IPS-18c (cell line): ENCODE measurements around the gene PNPLA5.
A peak's percentile ranks its signal among the peaks of the same experiment; 100 is the strongest.

Experiments
- H3K4me3 ChIP-seq: 2 replicates; pipeline ENCODE4 v1.7.0; 2013; ENCODE audit warnings: low read depth, mild to moderate bottlenecking, low read length, moderate library complexity; ENCODE audit not compliant: insufficient read depth
- H3K9me3 ChIP-seq: one replicate; pipeline ENCODE4 v1.6.1; 2013; ENCODE audit warnings: mild to moderate bottlenecking, low read length, moderate library complexity; ENCODE audit not compliant: control insufficient read depth, insufficient read depth

Gene PNPLA5, protein sequence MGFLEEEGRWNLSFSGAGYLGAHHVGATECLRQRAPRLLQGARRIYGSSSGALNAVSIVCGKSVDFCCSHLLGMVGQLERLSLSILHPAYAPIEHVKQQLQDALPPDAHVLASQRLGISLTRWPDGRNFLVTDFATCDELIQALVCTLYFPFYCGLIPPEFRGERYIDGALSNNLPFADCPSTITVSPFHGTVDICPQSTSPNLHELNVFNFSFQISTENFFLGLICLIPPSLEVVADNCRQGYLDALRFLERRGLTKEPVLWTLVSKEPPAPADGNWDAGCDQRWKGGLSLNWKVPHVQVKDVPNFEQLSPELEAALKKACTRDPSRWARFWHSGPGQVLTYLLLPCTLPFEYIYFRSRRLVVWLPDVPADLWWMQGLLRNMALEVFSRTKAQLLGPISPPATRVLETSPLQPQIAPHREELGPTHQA

DNA sequence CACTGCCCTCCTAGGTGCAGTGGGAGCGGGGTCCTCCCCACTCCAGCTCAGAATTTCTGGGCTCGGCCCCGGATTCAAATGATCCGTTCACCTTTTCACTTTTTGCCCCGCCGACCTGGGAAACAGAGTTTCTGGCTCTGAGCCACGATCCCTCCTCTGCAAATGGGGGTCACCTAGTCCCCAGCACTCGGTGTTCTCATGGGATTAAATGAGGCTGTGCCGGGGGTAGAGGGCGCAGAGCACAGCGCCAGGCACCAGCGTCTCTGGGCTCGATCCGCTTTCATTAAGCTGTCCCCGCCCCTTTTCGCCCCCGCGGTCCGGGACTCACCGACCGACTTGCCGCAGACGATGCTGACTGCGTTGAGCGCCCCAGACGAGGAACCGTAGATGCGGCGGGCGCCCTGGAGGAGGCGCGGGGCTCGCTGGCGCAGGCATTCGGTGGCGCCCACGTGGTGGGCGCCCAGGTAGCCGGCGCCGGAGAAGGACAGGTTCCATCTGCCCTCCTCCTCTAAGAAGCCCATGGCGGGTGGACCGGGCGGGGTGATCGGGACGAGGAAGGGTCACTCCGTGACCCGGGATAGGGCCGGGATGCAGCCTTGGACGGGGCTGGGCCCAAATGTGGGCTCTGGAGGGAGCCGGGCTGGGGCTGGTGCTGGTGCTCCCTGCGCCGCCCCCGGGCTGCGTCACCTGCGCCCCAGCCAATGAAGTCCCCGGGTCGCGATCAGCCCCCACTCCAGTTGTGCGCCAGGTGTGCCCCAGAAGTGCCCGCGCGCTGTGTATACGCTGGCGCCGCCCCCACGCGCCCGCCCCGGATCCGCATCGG, at the start of gene PNPLA5:
Gene PNPLA5 (minus strand): TSS at position 654 of the 823 bp plus-strand sequence. CDS start 133 bp downstream, at position 521.
- peak within 1 kb of the TSS; percentile 74 for H3K4me3 ChIP-seq
- H3K9me3 ChIP-seq: no peaks in the 10 kb centered on the region

DNA sequence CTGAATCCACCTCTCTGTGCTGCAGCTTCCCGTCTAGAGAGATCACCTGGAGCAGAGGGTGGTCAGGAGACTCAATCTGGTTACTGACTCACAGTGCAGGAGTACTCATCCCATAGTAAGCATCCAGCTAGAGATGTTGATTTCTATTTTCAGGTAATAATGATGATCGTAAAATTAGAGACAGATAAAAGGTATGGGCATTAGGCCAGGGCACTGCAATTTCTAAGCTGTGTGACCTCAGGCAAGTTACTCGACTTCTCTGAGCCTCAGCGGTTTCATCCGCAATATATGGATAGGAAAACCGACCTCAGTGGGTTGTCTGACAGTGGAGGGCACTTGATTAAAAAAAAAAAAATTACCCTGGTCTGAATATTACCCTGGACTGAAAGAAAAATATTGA, 49.6 kb upstream of the PNPLA5 start:
- Histone ChIP-seq H3K9me3 (no peaks in the 10 kb centered on the region), H3K4me3 (no peak overlapping the region)

DNA sequence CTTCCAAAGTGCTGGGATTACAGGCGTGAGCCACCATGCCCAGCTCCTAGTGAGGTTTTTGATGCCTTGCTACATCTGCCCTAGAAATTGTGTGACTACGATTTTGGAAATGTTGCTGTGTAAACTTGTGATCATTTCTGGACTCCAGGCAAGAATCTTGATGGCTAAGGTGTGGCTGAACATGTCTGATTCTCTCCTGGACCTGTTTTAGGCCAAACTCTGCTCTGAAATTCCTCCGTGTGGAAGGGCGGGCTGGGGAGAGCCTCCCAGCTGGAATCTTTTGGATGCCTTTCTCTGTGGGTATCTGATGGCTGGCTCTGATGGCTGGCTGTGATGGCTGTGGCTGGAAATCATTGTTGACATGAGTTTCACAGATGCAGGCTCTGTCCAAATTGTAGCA, 40.0 kb upstream of the PNPLA5 start:
- no peaks in the 10 kb centered on the region for H3K9me3 ChIP-seq

DNA sequence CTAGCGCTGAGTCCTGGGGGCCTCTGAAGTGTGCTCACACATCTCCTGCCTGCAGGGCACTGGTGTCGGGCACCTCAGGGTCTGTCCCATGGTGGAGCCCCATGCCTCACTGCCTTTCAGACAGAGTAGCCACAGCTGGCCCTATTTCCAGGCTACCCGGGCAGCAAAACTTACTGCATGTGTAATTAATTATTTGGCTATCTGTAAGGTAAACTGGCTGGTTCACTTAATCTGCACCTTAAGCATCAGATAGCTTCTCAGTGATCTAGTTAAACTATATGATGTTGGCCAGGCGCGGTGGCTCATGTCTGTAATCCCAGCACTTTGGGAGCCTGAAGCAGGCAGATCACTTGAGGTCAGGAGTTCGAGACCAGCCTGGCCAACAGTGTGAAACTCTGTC, 37.1 kb upstream of the PNPLA5 start:
- Histone ChIP-seq H3K4me3 (no peak overlapping the region), H3K9me3 (no peaks in the 10 kb centered on the region)

More for the DNA sequence above, 40.0 kb upstream of the PNPLA5 start:
- no peak overlapping the region for H3K4me3 ChIP-seq

DNA sequence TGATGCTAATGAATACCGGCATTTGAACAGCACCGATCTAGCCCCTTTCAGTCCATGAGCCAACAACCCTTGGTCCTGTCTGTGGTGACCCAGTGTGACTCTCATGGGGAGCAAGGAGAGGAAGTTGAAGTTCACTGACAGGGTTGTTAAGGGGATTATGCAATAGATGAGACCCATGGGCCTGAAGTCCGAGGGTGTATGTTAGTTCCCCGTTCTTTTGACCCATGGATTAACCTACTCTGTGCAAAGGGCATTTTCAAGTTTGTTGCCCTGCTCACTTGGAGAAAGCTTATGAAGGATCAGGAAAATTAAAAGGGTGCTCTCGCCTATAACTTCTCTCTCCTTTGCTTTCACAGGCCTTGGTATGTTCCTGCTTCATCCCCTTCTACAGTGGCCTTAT, 36.7 kb upstream of the PNPLA5 start:
- H3K9me3 ChIP-seq: no peaks in the 10 kb centered on the region
- H3K4me3 ChIP-seq: no peak overlapping the region

DNA sequence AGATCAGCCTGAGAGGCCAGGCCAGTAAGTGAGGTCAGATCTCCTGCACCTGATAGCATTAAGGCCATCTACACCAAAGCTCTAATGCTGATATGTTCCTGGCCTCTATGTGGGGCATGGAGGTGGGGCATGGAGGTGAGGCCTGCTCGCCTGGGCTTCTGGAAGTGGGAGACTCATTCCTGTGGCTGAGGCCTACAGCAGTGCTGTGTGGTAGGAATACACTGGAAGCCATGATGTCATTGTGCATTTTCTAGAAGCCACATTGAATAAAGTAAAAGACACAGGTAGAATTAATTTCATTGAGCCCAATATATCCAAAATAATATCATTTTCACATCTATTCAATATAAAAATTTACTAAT, 34.5 kb upstream of the PNPLA5 start:
- H3K4me3 ChIP-seq: no peak overlapping the region
- no peaks in the 10 kb centered on the region for H3K9me3 ChIP-seq

DNA sequence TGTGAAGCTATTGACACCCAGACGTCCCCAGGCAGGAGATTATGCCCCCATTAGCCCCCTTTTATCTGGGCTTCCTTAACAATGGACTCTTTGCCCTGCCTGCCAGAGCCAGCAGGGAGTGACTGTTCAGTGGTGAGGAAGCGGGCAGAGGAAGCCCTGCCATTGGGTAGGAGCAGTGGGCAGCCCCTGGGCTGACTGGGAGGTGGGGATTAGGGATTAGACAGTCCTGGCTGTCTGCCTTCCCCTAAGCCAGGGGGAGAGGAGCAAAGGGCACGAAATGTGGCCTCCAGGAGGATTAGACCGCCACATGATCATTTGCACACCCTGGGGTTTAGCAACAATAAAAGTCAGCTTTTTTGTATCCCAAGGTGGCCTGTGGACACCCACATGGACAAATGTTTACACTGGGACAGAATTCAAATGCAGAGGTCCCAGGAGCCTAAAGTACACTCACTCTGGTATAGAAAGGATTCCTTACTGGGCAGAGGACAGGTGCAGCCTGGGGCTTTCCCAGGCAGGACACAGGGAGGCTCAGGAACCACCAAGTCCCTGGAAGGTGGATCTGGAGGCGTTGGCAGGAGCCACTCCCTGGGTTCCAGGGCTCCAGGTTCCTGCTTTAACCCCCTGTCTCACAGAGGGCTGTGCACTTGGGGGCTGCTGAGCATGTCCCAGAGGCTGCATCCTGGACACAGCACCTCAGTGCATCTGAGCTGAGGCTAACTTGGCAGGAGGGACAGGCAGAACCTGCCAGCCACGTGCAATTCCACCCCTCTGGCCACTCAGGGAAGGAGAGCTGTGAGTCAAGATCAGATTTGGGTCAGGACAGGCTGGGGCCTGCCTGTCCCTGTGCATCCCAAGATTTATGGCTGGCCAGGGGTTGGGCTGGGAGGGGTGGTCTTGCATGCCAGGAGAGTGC, 33.9 kb upstream of the PNPLA5 start:
- Histone ChIP-seq H3K4me3 (peak overlapping the region; percentile 36), H3K9me3 (no peaks in the 10 kb centered on the region)

DNA sequence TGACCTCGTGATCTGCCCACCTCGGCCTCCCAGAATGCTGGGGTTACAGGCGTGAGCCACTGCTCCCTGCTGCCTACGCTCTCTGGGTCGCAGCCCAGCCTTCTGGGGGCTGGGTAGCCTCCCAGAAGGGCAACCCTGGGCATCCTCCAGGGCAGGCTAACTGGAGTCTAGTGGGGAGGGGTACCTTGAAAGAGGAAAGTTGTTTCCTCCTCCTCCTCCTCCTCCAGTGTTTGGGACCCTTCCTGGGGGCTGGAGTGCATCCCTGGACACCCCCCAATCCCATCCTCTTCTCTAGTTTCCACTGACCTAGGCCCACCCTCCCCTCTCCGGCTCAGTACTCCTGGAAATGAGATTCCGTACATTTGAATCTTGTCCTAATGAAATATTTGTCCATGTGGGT, 33.1 kb upstream of the PNPLA5 start:
- no peaks in the 10 kb centered on the region for H3K9me3 ChIP-seq
- peak overlapping the region; percentile 36 for H3K4me3 ChIP-seq

DNA sequence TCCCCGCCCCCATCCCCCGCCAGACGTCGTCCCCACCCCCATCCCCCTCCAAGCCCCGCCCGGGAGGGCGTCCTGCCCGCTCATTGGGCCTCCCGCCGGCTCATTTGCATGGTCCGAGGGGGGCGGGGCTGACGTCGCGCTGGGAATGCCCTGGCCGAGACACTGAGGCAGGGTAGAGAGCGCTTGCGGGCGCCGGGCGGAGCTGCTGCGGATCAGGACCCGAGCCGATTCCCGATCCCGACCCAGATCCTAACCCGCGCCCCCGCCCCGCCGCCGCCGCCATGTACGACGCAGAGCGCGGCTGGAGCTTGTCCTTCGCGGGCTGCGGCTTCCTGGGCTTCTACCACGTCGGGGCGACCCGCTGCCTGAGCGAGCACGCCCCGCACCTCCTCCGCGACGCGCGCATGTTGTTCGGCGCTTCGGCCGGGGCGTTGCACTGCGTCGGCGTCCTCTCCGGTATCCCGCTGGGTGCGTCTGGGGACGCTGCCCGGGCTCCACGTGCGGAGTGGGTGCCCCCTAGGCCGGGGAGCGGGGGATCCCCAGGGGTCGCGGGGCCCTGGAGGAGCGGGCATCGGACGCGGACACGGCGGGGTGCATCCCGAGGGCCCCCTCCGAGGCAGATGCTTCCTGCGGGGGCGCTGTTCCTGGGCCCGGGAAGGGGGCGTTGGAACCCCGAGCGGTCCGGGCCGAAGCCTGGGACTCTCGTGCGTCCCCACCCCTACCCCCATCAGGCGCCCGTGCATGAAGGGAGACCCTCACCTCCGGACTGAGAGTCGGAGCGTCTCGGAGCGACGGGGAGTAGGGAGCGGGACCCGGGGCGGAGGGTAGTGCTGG, 32.0 kb upstream of the PNPLA5 start, which contains the start of gene PNPLA3:
Gene PNPLA3 (plus strand): TSS at position 175 of the 834 bp plus-strand sequence. CDS start 107 bp downstream, at position 282.
- peak within 1 kb of the TSS; percentile 77 for H3K4me3 ChIP-seq
- H3K9me3 ChIP-seq: no peaks in the 10 kb centered on the region

DNA sequence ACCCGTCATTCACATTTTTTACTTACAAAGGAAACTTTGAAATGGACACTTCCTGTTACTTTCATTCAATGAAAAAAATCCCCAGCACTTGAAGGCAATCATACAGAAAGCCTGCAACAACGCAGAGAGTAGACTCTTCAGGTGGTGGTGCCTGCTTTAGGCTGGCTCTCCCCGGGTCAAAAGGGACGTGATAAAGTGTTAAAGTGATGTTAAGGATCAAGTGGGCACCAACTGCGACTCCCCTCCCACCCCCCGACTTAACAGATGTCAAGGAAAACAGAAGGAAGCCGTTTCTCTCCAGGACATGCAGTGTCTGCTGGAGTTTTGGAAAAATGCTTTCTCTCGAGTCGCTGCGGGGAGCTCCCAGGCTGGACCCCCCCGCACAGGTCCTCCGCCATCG, 31.4 kb upstream of the PNPLA5 start:
- Histone ChIP-seq H3K4me3 (peak overlapping the region; percentile 56), H3K9me3 (no peaks in the 10 kb centered on the region)

DNA sequence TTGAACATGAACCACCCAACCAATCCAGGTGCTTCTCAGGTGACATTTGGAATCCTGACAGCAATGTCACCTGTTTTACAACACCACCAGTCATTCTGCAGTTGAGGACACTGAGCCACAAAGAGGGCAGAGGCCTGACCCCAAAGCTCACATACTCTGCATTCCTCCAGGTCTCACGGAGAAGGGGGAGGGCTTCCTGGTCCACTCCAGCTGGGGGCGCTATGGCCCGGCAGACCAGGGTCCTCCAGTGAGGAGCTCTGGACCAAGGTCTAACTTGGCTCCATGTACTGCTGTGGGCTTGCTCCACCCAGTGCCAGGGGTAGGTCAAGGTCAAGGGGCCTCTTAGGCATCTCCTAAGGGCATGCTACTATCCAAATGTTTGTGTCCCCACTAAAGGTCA, 30.3 kb upstream of the PNPLA5 start:
- H3K4me3 ChIP-seq: no peak overlapping the region
- H3K9me3 ChIP-seq: no peaks in the 10 kb centered on the region

DNA sequence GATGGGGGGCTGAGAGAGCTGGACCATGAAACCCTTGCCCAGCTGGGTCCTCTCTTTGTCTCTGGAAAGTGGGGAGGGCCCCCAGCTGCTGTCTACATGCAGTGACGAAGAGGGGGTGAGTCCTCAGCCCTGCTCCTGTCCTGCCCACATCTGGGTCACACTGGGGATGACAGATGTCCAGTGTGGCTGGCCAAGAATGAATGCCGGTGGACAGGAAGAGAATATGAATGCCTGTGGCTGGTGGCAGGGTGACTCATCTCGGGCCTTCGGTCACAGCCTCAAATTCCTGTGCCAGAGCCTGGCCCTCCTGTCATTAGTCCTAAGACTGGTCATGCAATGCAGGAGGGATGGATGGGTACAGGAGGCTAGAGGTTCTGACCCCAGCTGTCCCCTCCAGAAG, 29.6 kb upstream of the PNPLA5 start:
- Histone ChIP-seq H3K4me3 (no peak overlapping the region), H3K9me3 (no peaks in the 10 kb centered on the region)

DNA sequence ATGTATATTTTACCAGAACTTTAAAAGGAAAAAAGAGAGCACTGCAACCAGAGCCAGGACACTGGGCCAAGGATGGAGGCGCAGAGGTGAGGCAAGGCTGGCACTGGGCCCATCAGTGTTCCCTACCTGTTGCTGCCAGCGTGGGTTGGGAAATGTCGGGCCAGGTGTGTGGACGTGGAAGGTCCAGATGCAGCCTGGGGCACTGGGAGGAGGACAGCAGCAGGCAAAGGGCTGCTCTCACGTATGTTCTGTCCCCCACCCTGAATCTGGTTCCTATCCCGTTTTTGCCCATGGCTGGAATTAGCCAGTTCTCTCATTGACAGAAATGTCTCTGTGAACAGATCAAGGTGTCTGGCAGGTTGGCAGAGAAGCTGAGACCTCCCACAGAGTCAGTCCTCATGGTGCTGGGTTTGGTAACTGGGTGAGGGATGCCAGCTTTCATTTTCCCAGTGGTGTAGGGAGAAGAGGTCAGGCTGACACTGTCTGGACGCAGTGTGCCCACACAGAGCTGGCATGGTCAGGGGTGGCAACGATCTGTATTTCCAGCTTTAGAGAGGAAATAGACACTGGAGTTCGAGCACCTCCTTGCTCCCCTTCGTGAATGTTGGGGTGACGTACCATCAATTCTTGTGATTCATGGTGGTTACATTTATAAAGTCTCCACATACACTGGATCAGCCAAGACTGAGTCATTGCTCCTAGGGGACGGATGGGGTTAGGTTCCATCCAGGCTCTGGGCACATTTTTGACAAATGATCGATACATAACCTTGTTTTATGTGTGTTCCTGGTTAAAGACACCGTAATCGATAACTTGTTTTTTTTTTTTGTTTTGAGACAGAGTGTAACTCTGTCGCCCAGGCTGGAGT, 27.5 kb upstream of the PNPLA5 start:
- no peak overlapping the region for H3K4me3 ChIP-seq
- H3K9me3 ChIP-seq: peaks cover 4% of the 10 kb centered on the region

DNA sequence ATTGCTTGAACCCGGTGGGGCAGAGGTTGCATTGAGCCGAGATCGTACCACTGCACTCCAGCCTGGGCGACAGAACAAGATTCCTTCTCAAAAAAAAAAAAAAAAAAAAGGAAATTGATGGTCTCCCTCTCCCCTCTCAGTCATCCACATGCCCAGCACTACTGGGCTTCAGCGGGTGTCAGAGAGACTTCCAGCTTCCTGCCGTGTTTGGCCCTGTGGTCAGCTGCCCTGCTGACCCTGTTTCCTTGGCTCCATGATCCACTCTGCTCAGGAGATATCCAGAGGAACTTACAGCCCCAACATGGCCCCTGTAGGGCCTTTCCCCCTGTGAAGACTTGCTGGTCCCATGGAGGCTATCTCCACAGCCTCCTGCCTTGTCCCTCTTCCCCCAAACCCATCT, 25.7 kb upstream of the PNPLA5 start:
- Histone ChIP-seq H3K4me3 (no peak overlapping the region), H3K9me3 (peaks cover 4% of the 10 kb centered on the region)

DNA sequence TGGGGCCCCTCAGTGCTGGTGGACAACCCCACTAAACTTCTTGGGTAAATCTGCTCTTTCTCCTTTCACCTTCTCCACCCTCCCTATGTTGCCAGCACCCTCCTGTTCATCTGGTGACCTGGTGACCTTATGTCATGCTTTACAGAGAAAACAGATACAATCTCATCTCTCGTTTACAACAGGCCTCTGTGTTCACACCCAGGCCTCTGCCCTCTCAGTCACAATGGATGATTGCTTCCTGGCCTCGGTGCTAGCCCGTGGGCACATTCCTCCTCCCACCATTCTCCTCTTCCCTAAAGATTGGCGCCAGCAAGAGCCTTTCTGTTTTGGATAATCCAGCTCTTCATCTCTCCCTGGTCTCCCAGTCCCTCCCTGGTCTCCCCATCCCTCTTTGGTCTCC, 19.5 kb upstream of the PNPLA5 start:
- no peak overlapping the region for H3K4me3 ChIP-seq
- H3K9me3 ChIP-seq: peaks cover 10% of the 10 kb centered on the region
